Keratinocyte (primary cell): ENCODE measurements around the gene LPAR6.

Source experiments
- EZH2 ChIP-seq: IDR thresholded peaks from one replicate; pipeline ENCODE4 v1.6.1; 2012; ENCODE audit warnings: inconsistent platforms, mild to moderate bottlenecking, low read length, moderate library complexity
- TF ChIP-seq, protein P1 (sequence below), 3 experiments: IDR thresholded peaks in 1 of 3; conservative IDR thresholded peaks in 1 of 3; optimal IDR thresholded peaks in 1 of 3; 2 replicates in 2 of 3; 3 replicates in 1 of 3; pipeline versions ENCODE3 to v1.5.1; 2011; ENCODE audit warnings: low read length in 3 of 3, mild to moderate bottlenecking in 3 of 3, moderate library complexity in 2 of 3, control low read depth in 1 of 3, inconsistent platforms in 1 of 3; ENCODE audit not compliant: insufficient read depth in 2 of 3; ENCODE audit errors: extremely low read depth in 1 of 3

GRCh38 chr13:48434200-48434599 is 21.3 kb upstream of the LPAR6 start:
- TF ChIP-seq, protein P1, sequence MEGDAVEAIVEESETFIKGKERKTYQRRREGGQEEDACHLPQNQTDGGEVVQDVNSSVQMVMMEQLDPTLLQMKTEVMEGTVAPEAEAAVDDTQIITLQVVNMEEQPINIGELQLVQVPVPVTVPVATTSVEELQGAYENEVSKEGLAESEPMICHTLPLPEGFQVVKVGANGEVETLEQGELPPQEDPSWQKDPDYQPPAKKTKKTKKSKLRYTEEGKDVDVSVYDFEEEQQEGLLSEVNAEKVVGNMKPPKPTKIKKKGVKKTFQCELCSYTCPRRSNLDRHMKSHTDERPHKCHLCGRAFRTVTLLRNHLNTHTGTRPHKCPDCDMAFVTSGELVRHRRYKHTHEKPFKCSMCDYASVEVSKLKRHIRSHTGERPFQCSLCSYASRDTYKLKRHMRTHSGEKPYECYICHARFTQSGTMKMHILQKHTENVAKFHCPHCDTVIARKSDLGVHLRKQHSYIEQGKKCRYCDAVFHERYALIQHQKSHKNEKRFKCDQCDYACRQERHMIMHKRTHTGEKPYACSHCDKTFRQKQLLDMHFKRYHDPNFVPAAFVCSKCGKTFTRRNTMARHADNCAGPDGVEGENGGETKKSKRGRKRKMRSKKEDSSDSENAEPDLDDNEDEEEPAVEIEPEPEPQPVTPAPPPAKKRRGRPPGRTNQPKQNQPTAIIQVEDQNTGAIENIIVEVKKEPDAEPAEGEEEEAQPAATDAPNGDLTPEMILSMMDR (optimal IDR thresholded peaks at IDR 0.05 in 1 of 3, IDR thresholded peaks at IDR 0.05 in 1 of 3, conservative IDR thresholded peaks at IDR 0.05 in 1 of 3; ENCODE audit: extremely low read depth in 1 of 3, insufficient read depth in 2 of 3, low read length in 3 of 3) = no peak
- no peak for TF ChIP-seq EZH2
